A673 (cell line): ENCODE results near the gene MAN2B2. TPM values are rescaled to one million over a fixed set of nuclear protein-coding genes. Genes with fewer than 3 reads are reported as not detected.

Experiments used
- BruUV-seq: library from RNA; stranded (reverse); fragments of 400-500 nt; replicated peaks from 2 replicates; lab custom pipeline; 2021; lab: Mats Ljungman, UMichigan
- CTCF ChIA-PET: fragments of 300-600 bp; sonication (Branson Sonifier 250); formaldehyde crosslinking; loops from one replicate; lab custom pipeline; 2022; ENCODE audit warnings: antibody characterized with exemption; lab: Charles Lee
- POLR2A ChIA-PET: fragments of 300-600 bp; sonication (Branson Sonifier 250); formaldehyde crosslinking; loops from one replicate; lab custom pipeline; 2022; ENCODE audit warnings: antibody characterized with exemption; ENCODE audit not compliant: low non-redundant PET; lab: Charles Lee
- DNase-seq: peaks from one replicate; pipeline ENCODE4 v3.0.0-alpha.2; 2015; ENCODE audit warnings: low spot score
- H3K27ac ChIP-seq: fragments of 200-600 bp; sonication (generic); 2 replicates; pipeline ENCODE4 v1.5.1; 2016; ENCODE audit warnings: mixed run types, low read depth, mild to moderate bottlenecking, mixed read lengths, antibody characterized with exemption, low read length; ENCODE audit not compliant: poor library complexity, severe bottlenecking
- H3K27me3 ChIP-seq: fragments of 200-600 bp; sonication (generic); replicated peaks from 2 replicates; pipeline ENCODE4 v1.6.1; 2017; ENCODE audit warnings: mixed run types, low read depth, mild to moderate bottlenecking, mixed read lengths, antibody characterized with exemption, low read length; ENCODE audit not compliant: insufficient read depth, poor library complexity
- H3K36me3 ChIP-seq: fragments of 200-600 bp; sonication (generic); 2 replicates; pipeline ENCODE4 v1.6.1; 2016; ENCODE audit warnings: mixed run types, mild to moderate bottlenecking, mixed read lengths, antibody characterized with exemption, low read length; ENCODE audit not compliant: insufficient read depth, poor library complexity, severe bottlenecking
- H3K4me1 ChIP-seq: fragments of 200-600 bp; sonication (generic); 2 replicates; pipeline ENCODE4 v1.6.1; 2017; ENCODE audit warnings: mixed run types, mild to moderate bottlenecking, mixed read lengths, antibody characterized with exemption, low read length; ENCODE audit not compliant: insufficient read depth, poor library complexity, severe bottlenecking
- H3K4me3 ChIP-seq: fragments of 200-600 bp; sonication (generic); 2 replicates; pipeline ENCODE4 v1.5.1; 2016; ENCODE audit warnings: low read depth, mixed run types, mild to moderate bottlenecking, mixed read lengths, low read length; ENCODE audit not compliant: poor library complexity, severe bottlenecking
- H3K9me3 ChIP-seq: fragments of 200-600 bp; sonication (generic); 2 replicates; pipeline ENCODE4 v1.6.1; 2016; ENCODE audit warnings: mixed run types, low read depth, mild to moderate bottlenecking, mixed read lengths, antibody characterized with exemption, low read length; ENCODE audit not compliant: poor library complexity, severe bottlenecking
- CTCF ChIP-seq: fragments of 300-800, 200-600 bp; sonication (generic); conservative IDR thresholded peaks from 2 replicates; pipeline ENCODE4 v1.5.1; 2017; ENCODE audit warnings: low read depth, mild to moderate bottlenecking, antibody characterized with exemption, low read length, moderate library complexity, mixed read lengths
- EZH2 ChIP-seq: fragments of 200-600 bp; sonication (generic); IDR thresholded peaks from 2 replicates; pipeline ENCODE4 v1.6.1; 2017; ENCODE audit warnings: borderline replicate concordance, low read depth, mild to moderate bottlenecking, mixed read lengths, antibody characterized with exemption, low read length; ENCODE audit not compliant: poor library complexity, severe bottlenecking
- intact Hi-C: fragments of 100-400 bp; cut with micrococcal nuclease; formaldehyde crosslinking; loops from one replicate; pipeline ENCODE4 v1.10.0; 2022; ENCODE audit not compliant: unreplicated experiment
- total RNA-seq: library from RNA; stranded (reverse); gene quantifications from 2 replicates; pipeline ENCODE4 v1.2.3, GENCODE V29; 2021

The MAN2B2 gene
- total RNA-seq, 1 experiment from 2014 or later = 14.9 TPM

DNA sequence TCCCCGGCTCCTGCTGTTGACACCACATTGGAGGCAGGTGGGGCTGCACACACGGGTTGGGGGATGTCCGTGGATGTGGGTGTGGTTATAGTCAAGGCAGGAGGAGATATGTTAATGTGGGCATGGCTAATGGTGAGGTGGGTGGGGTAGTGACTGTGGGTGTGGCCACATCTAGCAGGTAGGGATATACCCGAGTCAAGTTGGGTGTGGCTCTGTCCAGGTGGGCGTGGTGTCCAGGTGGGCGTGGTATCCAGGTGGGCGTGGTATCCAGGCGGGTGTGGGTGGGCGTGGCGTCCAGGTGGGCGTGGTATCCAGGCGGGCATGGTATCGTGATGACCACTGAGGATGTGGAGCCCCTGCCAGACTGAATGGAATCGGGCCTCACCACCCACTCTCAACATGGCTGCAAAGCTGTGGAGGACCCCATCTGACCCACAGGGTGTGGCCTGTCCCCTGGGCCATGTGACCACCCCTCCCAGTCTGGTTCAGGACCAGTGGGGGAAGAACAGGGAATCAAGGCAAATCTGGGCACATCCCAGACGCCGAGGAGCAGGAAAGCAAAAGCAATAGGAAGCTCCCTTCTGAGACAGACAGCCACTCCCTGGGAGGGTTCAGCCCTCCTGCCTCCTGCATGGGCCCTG is 21.0 kb downstream of the MAN2B2 start:
- no peaks in the 10 kb centered on the region for H3K4me1 ChIP-seq
- CTCF ChIA-PET = no interaction called here
- H3K36me3 ChIP-seq = no peaks in the 10 kb centered on the region
- BruUV-seq = no TSS peak
- intact Hi-C loops = no loop called here
- H3K4me3 ChIP-seq = no peak overlapping the region
- TF ChIP-seq EZH2 = no peak
- TF ChIP-seq CTCF = no peak
- H3K27me3 ChIP-seq = no peaks in the 10 kb centered on the region
- no peak for DNase-seq
- no peak overlapping the region for H3K27ac ChIP-seq
- POLR2A ChIA-PET = no interaction called here
- no peaks in the 10 kb centered on the region for H3K9me3 ChIP-seq

DNA sequence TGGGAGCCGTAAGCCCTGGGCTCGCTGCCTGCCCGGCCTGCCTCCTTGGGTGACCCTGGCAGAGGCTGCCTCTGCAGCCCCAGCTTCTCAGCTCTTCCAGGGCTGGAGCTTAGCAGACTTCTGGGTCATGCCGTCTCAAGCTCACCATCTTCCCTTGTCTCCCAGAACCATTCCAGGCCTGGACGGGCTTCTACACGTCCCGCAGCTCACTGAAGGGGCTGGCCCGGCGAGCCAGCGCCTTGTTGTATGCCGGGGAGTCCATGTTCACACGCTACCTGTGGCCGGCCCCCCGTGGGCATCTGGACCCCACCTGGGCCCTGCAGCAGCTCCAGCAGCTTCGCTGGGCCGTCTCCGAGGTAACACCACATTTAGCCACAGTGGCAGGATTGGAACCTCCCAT is 22.0 kb downstream of the MAN2B2 start:
- Histone ChIP-seq H3K4me1 (no peaks in the 10 kb centered on the region), H3K27ac (no peak overlapping the region), H3K4me3 (no peak overlapping the region), H3K27me3 (no peaks in the 10 kb centered on the region), H3K36me3 (no peaks in the 10 kb centered on the region), H3K9me3 (no peaks in the 10 kb centered on the region)
- BruUV-seq = no TSS peak
- ChIA-PET CTCF (no interaction called here), POLR2A (no interaction called here)
- no peak for DNase-seq
- intact Hi-C loops = no loop called here
- TF ChIP-seq CTCF (no peak), EZH2 (no peak)

DNA sequence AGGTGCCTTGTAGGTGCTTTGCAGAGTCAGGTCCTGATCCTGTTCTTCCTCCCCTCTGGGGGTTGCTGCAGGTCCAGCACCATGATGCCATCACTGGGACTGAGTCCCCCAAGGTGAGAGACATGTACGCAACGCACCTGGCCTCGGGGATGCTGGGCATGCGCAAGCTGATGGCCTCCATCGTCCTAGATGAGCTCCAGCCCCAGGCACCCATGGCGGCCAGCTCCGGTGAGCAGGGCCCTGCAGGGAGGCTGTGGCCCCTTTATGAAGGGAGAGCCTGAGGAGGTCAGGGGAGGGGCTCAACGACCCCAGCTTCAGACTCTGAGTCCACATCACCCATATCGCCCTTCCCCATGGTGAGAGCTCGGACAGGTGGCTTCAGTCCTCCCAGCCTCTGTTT is 23.1 kb downstream of the MAN2B2 start:
- intact Hi-C loops = no loop called here
- BruUV-seq = no TSS peak
- no peak for DNase-seq
- POLR2A ChIA-PET = no interaction called here
- no peaks in the 10 kb centered on the region for H3K4me1 ChIP-seq
- no peaks in the 10 kb centered on the region for H3K27me3 ChIP-seq
- TF ChIP-seq EZH2 (no peak), CTCF (no peak)
- no peaks in the 10 kb centered on the region for H3K9me3 ChIP-seq
- H3K36me3 ChIP-seq = no peaks in the 10 kb centered on the region
- H3K4me3 ChIP-seq = no peak overlapping the region
- CTCF ChIA-PET = no interaction called here
- H3K27ac ChIP-seq = no peak overlapping the region
